Loucy (cell line): ENCODE data around the gene SCTR.

Experiments used
- H2AFZ ChIP-seq: fragments of 200-600 bp; sonication (generic); 2 replicates; pipeline ENCODE4 v1.6.0; 2016; ENCODE audit warnings: antibody characterized with exemption, mild to moderate bottlenecking, low read length, moderate library complexity
- H3F3A ChIP-seq: fragments of 200-600 bp; 2 replicates; pipeline ENCODE4 v1.6.0; 2016; ENCODE audit warnings: antibody characterized with exemption, low read depth, mild to moderate bottlenecking
- H3K27me3 ChIP-seq: fragments of 200-600 bp; sonication (generic); 2 replicates; pipeline ENCODE4 v1.6.1; 2014; ENCODE audit warnings: low read length, mild to moderate bottlenecking; ENCODE audit not compliant: insufficient read depth, poor library complexity, severe bottlenecking
- H3K36me3 ChIP-seq: fragments of 200-600 bp; sonication (generic); 2 replicates; pipeline ENCODE4 v1.6.1; 2016; ENCODE audit warnings: low read length; ENCODE audit not compliant: insufficient read depth
- H3K4me1 ChIP-seq: fragments of 200-600 bp; sonication (generic); 2 replicates; pipeline ENCODE4 v1.5.1; 2014; ENCODE audit warnings: low read length, mild to moderate bottlenecking; ENCODE audit not compliant: insufficient read depth, poor library complexity, severe bottlenecking
- H3K4me2 ChIP-seq: fragments of 200-600 bp; sonication (generic); 2 replicates; pipeline ENCODE4 v1.6.0; 2014; ENCODE audit warnings: antibody characterized with exemption, low read length, low read depth, mild to moderate bottlenecking; ENCODE audit not compliant: poor library complexity, severe bottlenecking
- H3K4me3 ChIP-seq: fragments of 200-600 bp; sonication (generic); 2 replicates; pipeline ENCODE4 v1.5.1; 2014; ENCODE audit warnings: low read length, mild to moderate bottlenecking, mixed read lengths; ENCODE audit not compliant: poor library complexity, severe bottlenecking
- H3K79me2 ChIP-seq: fragments of 200-600 bp; sonication (generic); 2 replicates; pipeline ENCODE4 v1.6.1; 2014; ENCODE audit warnings: low read length; ENCODE audit not compliant: insufficient read depth
- H3K9ac ChIP-seq: fragments of 200-600 bp; sonication (generic); 2 replicates; pipeline ENCODE4 v1.6.0; 2014; ENCODE audit warnings: mild to moderate bottlenecking, low read depth, low read length, moderate library complexity; ENCODE audit not compliant: poor library complexity, severe bottlenecking
- H3K9me2 ChIP-seq: fragments of 200-600 bp; sonication (generic); replicated peaks from 2 replicates; pipeline ENCODE4 v1.6.1; 2016; ENCODE audit warnings: low read depth, low read length, mixed read lengths
- H3K9me3 ChIP-seq: fragments of 200-600 bp; sonication (generic); 2 replicates; pipeline ENCODE4 v1.6.1; 2014; ENCODE audit warnings: mild to moderate bottlenecking, antibody characterized with exemption, low read length, low read depth; ENCODE audit not compliant: insufficient read depth
- H4K20me1 ChIP-seq: fragments of 200-600 bp; sonication (generic); 2 replicates; pipeline ENCODE4 v1.6.0; 2014; ENCODE audit warnings: antibody characterized with exemption, low read length, mild to moderate bottlenecking; ENCODE audit not compliant: insufficient read depth, poor library complexity, severe bottlenecking
- CTCF ChIP-seq: fragments of 200-600 bp; sonication (generic); conservative IDR thresholded peaks from 2 replicates; pipeline ENCODE4 v1.5.1; 2014; ENCODE audit warnings: mild to moderate bottlenecking, antibody characterized with exemption, low read length
- EZH2phosphoT487 ChIP-seq: fragments of 200-600 bp; IDR thresholded peaks from 2 replicates; pipeline ENCODE4 v1.6.1; 2018; ENCODE audit warnings: antibody characterized with exemption, mild to moderate bottlenecking, moderate library complexity, borderline replicate concordance

SCTR gene

GRCh38 chr2:119541476-119541875, 17.2 kb upstream of the SCTR start:
- Histone ChIP-seq H3K9me3 (no peaks in the 10 kb centered on the region), H3K4me3 (no peak overlapping the region), H2AFZ (no peak overlapping the region), H3K4me1 (no peaks in the 10 kb centered on the region), H3K36me3 (no peaks in the 10 kb centered on the region), H3K79me2 (no peaks in the 10 kb centered on the region), H3F3A (no peaks in the 10 kb centered on the region), H4K20me1 (no peaks in the 10 kb centered on the region), H3K9me2 (no peaks in the 10 kb centered on the region), H3K9ac (no peak overlapping the region), H3K27me3 (no peaks in the 10 kb centered on the region), H3K4me2 (no peak overlapping the region)
- no peak for TF ChIP-seq EZH2phosphoT487
- TF ChIP-seq CTCF: no peak

- no peak overlapping the region for H3K9ac ChIP-seq
- H2AFZ ChIP-seq: no peak overlapping the region
- no peaks in the 10 kb centered on the region for H3K36me3 ChIP-seq
- no peaks in the 10 kb centered on the region for H3K79me2 ChIP-seq
- H3K4me2 ChIP-seq: no peak overlapping the region
- no peaks in the 10 kb centered on the region for H3K27me3 ChIP-seq
- TF ChIP-seq CTCF: no peak
- no peak for TF ChIP-seq EZH2phosphoT487
- H4K20me1 ChIP-seq: no peaks in the 10 kb centered on the region
- H3K4me3 ChIP-seq: no peak overlapping the region
- no peaks in the 10 kb centered on the region for H3K4me1 ChIP-seq
- no peaks in the 10 kb centered on the region for H3K9me2 ChIP-seq
- H3F3A ChIP-seq: no peaks in the 10 kb centered on the region
- H3K9me3 ChIP-seq: no peaks in the 10 kb centered on the region
These were observed 13.5 kb upstream of the SCTR start for GRCh38 chr2:119537792-119538191.

- Histone ChIP-seq H3K9me3 (no peaks in the 10 kb centered on the region), H3K4me2 (no peak overlapping the region), H2AFZ (no peak overlapping the region), H3K36me3 (no peaks in the 10 kb centered on the region), H3K4me1 (no peaks in the 10 kb centered on the region), H3K27me3 (no peaks in the 10 kb centered on the region), H3K79me2 (no peaks in the 10 kb centered on the region), H3K9ac (no peak overlapping the region), H3K4me3 (no peak overlapping the region), H4K20me1 (no peaks in the 10 kb centered on the region), H3F3A (no peaks in the 10 kb centered on the region), H3K9me2 (no peaks in the 10 kb centered on the region)
- TF ChIP-seq EZH2phosphoT487 (no peak), CTCF (no peak)
These were observed 12.4 kb upstream of the SCTR start for GRCh38 chr2:119536707-119537106.
